ENCODE results near the gene ATP11C. TPM values are rescaled to one million over a fixed set of nuclear protein-coding genes. Genes with fewer than 3 reads are reported as not detected.
"Not testable (repeated sequence)": the region's sequence is repeated elsewhere in the genome, so short reads cannot be mapped to it uniquely, and the experiment has no call there.

Gene ATP11C
- total RNA-seq, 3 donors from 2014 or later, result 10.8 to 17.0 (median 13.1) TPM

GRCh38 chrX:139708067-139708466 lies 224.8 kb downstream of the ATP11C start, which contains the start of gene MCF2:
MCF2 (minus strand) TSS chrX:139708167; CDS start chrX:139651744, 56,423 bp downstream.
- H3K9me3 ChIP-seq, result no peaks in the 10 kb centered on the region
- ATAC-seq (no peak), DNase-seq (no peak)
- intact Hi-C loops (cut with DNase I, micrococcal nuclease), result no loop called here
- no peaks in the 10 kb centered on the region for H3K36me3 ChIP-seq (ENCODE audit: low read depth)
- no peaks in the 10 kb centered on the region for H3K4me1 ChIP-seq (ENCODE audit: low read depth)
- no peak within 1 kb of the TSS for H3K4me3 ChIP-seq
- TF ChIP-seq CTCF (IDR thresholded peaks at IDR 0.05), result no peak

- TF ChIP-seq CTCF (IDR thresholded peaks at IDR 0.05), result no peak
- H3K36me3 ChIP-seq (ENCODE audit: low read depth), result no peaks in the 10 kb centered on the region
- H3K4me3 ChIP-seq, result no peak overlapping the region
- ATAC-seq (no peak), DNase-seq (no peak)
- intact Hi-C loops (cut with DNase I, micrococcal nuclease), result no loop called here
- no peaks in the 10 kb centered on the region for H3K4me1 ChIP-seq (ENCODE audit: low read depth)
- no peaks in the 10 kb centered on the region for H3K9me3 ChIP-seq
These were observed 230.2 kb downstream of the ATP11C start for GRCh38 chrX:139702658-139703057.

- Histone ChIP-seq H3K4me1 (ENCODE audit: low read depth) (no peaks in the 10 kb centered on the region), H3K4me3 (no peak overlapping the region), H3K9me3 (no peaks in the 10 kb centered on the region), H3K36me3 (ENCODE audit: low read depth) (no peaks in the 10 kb centered on the region)
- DNase-seq, result no peak
- intact Hi-C loops (cut with DNase I, micrococcal nuclease), result no loop called here
- no peak for ATAC-seq
- TF ChIP-seq CTCF (IDR thresholded peaks at IDR 0.05), result no peak
These were observed 239.9 kb downstream of the ATP11C start for GRCh38 chrX:139692908-139693307.

GRCh38 chrX:139692506-139692849 lies 240.4 kb downstream of the ATP11C start:
- Histone ChIP-seq H3K4me1 (ENCODE audit: low read depth) (no peaks in the 10 kb centered on the region), H3K36me3 (ENCODE audit: low read depth) (no peaks in the 10 kb centered on the region), H3K9me3 (no peaks in the 10 kb centered on the region), H3K4me3 (no peak overlapping the region)
- no peak for ATAC-seq
- no peak for TF ChIP-seq CTCF (IDR thresholded peaks at IDR 0.05)
- DNase-seq, result no peak
- intact Hi-C loops (cut with DNase I, micrococcal nuclease), result no loop called here

- Histone ChIP-seq H3K36me3 (ENCODE audit: low read depth) (no peaks in the 10 kb centered on the region), H3K9me3 (no peaks in the 10 kb centered on the region), H3K4me3 (no peak overlapping the region), H3K4me1 (ENCODE audit: low read depth) (no peaks in the 10 kb centered on the region)
- ATAC-seq (peak; percentile 12), DNase-seq (peak in 1 of 3 donors; percentile 47)
- TF ChIP-seq CTCF (IDR thresholded peaks at IDR 0.05), result no peak
- intact Hi-C loops (cut with DNase I, micrococcal nuclease), result no loop called here
These were observed 240.9 kb downstream of the ATP11C start for GRCh38 chrX:139691843-139692505.

GRCh38 chrX:139691493-139691842 lies 241.4 kb downstream of the ATP11C start:
- no peaks in the 10 kb centered on the region for H3K9me3 ChIP-seq
- H3K4me3 ChIP-seq, result no peak overlapping the region
- H3K4me1 ChIP-seq (ENCODE audit: low read depth), result no peaks in the 10 kb centered on the region
- no peak for DNase-seq
- H3K36me3 ChIP-seq (ENCODE audit: low read depth), result no peaks in the 10 kb centered on the region
- ATAC-seq, result no peak
- intact Hi-C loops (cut with DNase I, micrococcal nuclease), result no loop called here
- no peak for TF ChIP-seq CTCF (IDR thresholded peaks at IDR 0.05)

GRCh38 chrX:139685175-139685574 lies 247.7 kb downstream of the ATP11C start:
- intact Hi-C loops (cut with DNase I, micrococcal nuclease); H3K4me3 ChIP-seq: not testable (repeated sequence)

More at GRCh38 chrX:139685175-139685574, 247.7 kb downstream of the ATP11C start:
- not testable (repeated sequence) for H3K4me1 ChIP-seq (ENCODE audit: low read depth); H3K9me3 ChIP-seq; H3K36me3 ChIP-seq (ENCODE audit: low read depth); ATAC-seq; DNase-seq
